Measurements from ENCODE around the gene CCL16.
"Not testable (repeated sequence)": the region's sequence is repeated elsewhere in the genome, so short reads cannot be mapped to it uniquely, and the experiment has no call there.

The CCL16 gene
- 0 reads per million in 4 donors for total RNA-seq

- no peak for DNase-seq
Measured at GRCh38 chr17:35981246-35981645, at the start of gene CCL16. CCL16 (minus strand) TSS chr17:35981497; CDS start chr17:35981420, 77 bp downstream.

GRCh38 chr17:36030956-36031355 lies 49.7 kb upstream of the CCL16 start:
- no peak for DNase-seq

- no peak for DNase-seq
Measured at GRCh38 chr17:36027761-36028160, 46.5 kb upstream of the CCL16 start.

- DNase-seq = no peak
Measured at GRCh38 chr17:36024106-36024869, 43.0 kb upstream of the CCL16 start.

GRCh38 chr17:36019423-36019822 lies 38.1 kb upstream of the CCL16 start:
- no peak for DNase-seq

- DNase-seq = no peak
Measured at GRCh38 chr17:36017799-36018198, 36.5 kb upstream of the CCL16 start, which contains the start of gene CCL23. CCL23 (minus strand) TSS chr17:36017972; CDS start chr17:36017897, 75 bp downstream.

GRCh38 chr17:36016555-36016954 lies 35.3 kb upstream of the CCL16 start:
- no peak for DNase-seq

GRCh38 chr17:36015895-36016294 lies 34.6 kb upstream of the CCL16 start:
- DNase-seq = not testable (repeated sequence)

GRCh38 chr17:36014946-36015345 lies 33.6 kb upstream of the CCL16 start:
- no peak for DNase-seq

- DNase-seq = no peak
Measured at GRCh38 chr17:36011201-36011600, 29.9 kb upstream of the CCL16 start.

GRCh38 chr17:36008998-36009665 lies 27.8 kb upstream of the CCL16 start:
- no peak for DNase-seq

- no peak for DNase-seq
Measured at GRCh38 chr17:36004594-36005108, 23.4 kb upstream of the CCL16 start.

GRCh38 chr17:36002631-36003030 lies 21.3 kb upstream of the CCL16 start:
- no peak for DNase-seq

GRCh38 chr17:36001862-36002603 lies 20.7 kb upstream of the CCL16 start:
- no peak for DNase-seq

- DNase-seq = no peak
Measured at GRCh38 chr17:36001110-36001771, 19.9 kb upstream of the CCL16 start, which contains the start of gene CCL15. CCL15 (minus strand) TSS chr17:36001553; CDS start chr17:36001492, 61 bp downstream.

GRCh38 chr17:36000732-36001109 lies 19.4 kb upstream of the CCL16 start:
- DNase-seq = no peak

GRCh38 chr17:35998756-35999155 lies 17.5 kb upstream of the CCL16 start:
- DNase-seq = no peak

GRCh38 chr17:35998018-35998545 lies 16.8 kb upstream of the CCL16 start:
- no peak for DNase-seq

GRCh38 chr17:35995346-35995745 lies 14.0 kb upstream of the CCL16 start:
- not testable (repeated sequence) for DNase-seq

- DNase-seq = no peak
Measured at GRCh38 chr17:35991075-35991474, 9.8 kb upstream of the CCL16 start.

- DNase-seq = no peak
Measured at GRCh38 chr17:35988164-35988563, 6.9 kb upstream of the CCL16 start.

- no peak for DNase-seq
Measured at GRCh38 chr17:35986643-35987042, 5.3 kb upstream of the CCL16 start, which contains the start of gene CCL14. CCL14 (minus strand) TSS chr17:35986729; CDS start chr17:35986649, 80 bp downstream.
